Smooth muscle cell of the brain vasculature (primary cell): ENCODE measurements around the gene RAB26.
"Not testable (repeated sequence)": the region's sequence is repeated elsewhere in the genome, so short reads cannot be mapped to it uniquely, and the experiment has no call there.

ENCODE experiments used
- DNase-seq: peaks from one replicate; pipeline ENCODE4 v3.0.0-alpha.2; 2012; ENCODE audit warnings: low read depth, low spot score

The RAB26 gene, protein sequence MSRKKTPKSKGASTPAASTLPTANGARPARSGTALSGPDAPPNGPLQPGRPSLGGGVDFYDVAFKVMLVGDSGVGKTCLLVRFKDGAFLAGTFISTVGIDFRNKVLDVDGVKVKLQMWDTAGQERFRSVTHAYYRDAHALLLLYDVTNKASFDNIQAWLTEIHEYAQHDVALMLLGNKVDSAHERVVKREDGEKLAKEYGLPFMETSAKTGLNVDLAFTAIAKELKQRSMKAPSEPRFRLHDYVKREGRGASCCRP

GRCh38 chr16:2147981-2148671 is at the start of gene RAB26:
RAB26 (plus strand) TSS chr16:2148625; CDS start chr16:2148784, 159 bp downstream.
- no peak for DNase-seq

DNA sequence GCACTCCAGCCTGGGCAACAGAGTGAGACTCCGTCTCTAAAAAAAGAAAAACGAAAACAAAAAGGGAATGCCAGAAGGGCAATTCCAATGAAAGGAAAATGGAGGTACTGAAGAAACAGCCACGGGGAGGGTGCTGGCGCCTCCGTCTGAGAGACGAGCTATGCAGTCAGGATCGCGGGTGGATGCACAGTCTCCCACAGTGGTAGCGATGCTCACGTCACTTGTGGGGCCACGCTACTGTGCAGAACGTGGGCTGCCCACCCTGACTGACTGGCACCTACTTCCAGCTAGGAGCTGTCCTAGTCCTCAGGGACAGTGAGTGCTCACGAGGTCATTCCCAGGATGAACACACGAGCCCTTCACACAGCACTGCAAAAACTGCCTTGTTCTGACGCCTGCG is 46.8 kb upstream of the RAB26 start:
- DNase-seq, result not testable (repeated sequence)

- DNase-seq, result no peak
Observed at GRCh38 chr16:2102471-2102870, 46.0 kb upstream of the RAB26 start.

DNA sequence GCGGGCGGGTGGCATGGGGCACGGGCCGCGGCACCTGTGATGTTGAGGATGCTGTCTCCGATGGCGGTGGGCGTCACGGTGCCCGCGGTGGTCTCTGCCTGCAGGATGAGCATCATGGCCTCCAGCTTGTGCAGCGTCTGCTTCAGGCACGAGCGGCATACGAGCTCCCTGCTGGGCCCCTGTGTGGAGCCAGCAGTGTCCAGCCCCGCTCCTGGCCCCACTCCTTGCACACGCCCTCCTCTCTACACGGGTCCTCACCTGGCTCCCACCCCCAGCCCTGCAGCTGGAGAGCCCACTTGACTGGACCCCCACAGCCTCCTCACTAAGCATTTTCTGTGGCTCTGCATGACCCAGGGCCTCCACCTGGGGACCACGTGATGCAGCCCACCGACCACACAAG is 44.0 kb upstream of the RAB26 start:
- DNase-seq, result not testable (repeated sequence)

GRCh38 chr16:2105291-2105690 is 43.1 kb upstream of the RAB26 start:
- not testable (repeated sequence) for DNase-seq

DNA sequence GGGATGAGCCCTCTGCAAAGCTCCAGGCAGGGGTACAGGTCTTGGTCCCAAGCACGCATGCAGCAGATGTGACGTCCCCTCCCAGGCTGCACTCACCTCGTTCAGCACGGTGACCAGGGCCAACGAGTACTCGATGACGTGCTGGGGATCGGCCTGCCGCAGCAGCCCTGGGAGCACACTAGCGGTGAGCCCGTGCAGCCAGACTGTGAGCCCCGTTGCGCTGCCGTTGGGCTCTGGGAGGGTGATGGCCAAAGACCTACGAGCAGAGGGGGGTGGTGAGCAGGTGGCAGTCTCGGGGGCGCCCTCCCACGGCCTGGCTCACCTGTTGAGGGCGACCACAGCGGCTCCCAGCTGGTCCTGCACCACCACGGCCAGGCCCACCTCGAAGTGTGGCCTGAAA is 42.7 kb upstream of the RAB26 start:
- DNase-seq, result not testable (repeated sequence)

DNA sequence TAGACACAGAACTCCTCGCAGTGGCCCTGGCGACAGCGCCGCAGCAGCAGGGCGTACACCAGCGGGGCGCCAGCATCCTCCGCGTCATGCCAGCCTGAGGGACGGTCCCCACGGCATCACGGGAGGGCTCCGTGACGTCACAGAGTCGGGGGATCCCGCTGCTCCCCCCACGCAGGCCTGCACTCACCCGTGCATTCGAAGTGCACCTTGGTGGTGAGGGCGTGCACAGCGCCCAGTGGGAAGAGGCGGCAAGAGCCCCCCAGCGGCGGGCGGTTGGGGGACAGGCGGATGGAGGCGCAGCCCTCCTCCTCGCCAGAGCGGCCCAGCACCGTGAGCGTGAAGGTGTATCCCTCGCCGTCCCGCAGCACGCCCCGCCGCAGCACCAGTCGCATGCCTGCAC is 42.2 kb upstream of the RAB26 start:
- not testable (repeated sequence) for DNase-seq

DNA sequence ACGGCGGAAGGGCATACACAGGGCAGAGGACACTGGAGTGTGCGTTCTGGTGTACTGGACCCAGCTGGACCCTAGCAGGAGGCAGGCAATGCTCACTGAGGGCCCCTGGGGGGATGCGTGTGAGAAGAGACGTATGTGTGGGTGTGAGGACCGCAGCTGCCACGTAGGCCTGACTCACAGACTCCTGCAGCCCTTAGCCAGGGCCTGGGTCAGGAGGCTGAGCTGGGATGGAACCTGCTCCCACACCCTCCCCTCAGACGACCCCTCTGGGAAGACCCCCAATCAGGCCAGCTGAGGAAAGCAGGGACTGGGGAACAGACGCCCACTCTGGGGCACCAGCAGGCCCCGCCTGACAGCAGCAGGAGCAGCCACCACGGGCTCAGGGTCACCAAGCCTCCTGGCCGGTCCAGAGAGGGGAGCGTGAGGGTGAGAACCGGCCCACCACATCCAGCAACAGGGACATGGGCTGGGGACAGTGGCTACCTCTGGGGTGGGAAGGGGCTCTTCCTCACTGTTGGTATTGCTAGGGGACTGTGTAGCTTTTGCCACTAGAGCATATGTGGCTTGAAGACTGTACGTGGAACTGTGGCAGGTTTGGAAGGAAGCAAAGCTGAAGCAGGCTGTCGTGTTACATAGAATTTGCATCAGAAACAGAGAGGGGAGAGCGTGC is 41.2 kb upstream of the RAB26 start:
- not testable (repeated sequence) for DNase-seq

DNA sequence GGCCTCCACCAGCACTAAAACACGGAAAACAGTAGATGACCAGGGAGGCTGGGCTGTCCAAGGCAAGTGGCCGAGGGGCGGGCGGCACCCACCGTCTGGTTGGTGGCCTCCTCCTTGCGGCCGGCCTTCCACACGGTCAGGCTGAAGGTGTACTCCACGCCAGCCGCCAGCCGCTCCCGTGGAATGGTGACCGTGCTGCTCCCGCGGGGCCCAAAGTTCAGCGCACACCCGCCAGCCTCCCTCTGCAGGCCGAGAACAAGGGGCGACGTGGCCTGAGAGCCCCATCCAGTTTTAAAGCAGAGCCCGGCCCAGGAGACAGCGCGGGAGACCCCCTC is 40.7 kb upstream of the RAB26 start:
- not testable (repeated sequence) for DNase-seq

- not testable (repeated sequence) for DNase-seq
Observed at GRCh38 chr16:2108446-2109270, 39.8 kb upstream of the RAB26 start.

- not testable (repeated sequence) for DNase-seq
Observed at GRCh38 chr16:2109271-2109580, 39.2 kb upstream of the RAB26 start.

DNA sequence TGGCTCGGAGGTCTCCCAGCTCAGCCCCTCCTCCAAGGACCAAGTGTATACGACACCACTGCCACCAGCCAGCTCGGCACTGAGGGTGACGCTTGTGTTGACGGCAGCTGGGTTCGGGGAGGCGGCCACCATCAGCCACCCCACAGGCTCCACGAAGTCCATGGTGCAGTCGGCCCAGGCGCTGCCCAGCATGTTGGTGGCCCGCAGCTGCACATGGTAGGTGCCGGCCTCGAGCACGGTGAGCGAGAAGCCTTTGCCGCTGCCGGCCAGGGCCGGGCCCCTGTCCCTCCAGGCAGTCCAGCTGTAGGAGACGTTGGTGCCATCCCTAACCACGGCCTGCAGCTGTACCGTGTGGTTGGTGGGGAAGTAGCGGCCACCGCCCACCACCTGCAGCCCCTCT is 38.6 kb upstream of the RAB26 start:
- DNase-seq, result not testable (repeated sequence)

GRCh38 chr16:2110332-2111008 is 38.0 kb upstream of the RAB26 start:
- not testable (repeated sequence) for DNase-seq

DNA sequence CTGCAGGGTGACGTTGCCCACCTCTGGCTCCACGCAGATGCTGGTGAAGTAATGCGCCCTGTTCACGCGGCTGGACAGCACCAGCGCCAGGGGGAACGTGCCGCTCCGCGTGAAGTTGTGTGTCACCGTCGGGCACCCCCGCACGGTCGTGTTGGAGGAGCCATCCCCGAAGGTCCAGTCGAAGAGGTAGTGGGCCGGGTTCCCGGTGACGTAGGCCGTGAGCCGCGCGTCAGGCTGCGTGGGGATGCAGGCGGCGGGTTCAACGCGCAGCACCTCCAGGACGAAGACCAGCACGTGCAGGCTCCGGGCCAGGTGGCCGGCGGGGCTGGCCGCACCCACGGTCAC is 37.4 kb upstream of the RAB26 start:
- not testable (repeated sequence) for DNase-seq

GRCh38 chr16:2111412-2112335 is 36.8 kb upstream of the RAB26 start:
- DNase-seq, result not testable (repeated sequence)

DNA sequence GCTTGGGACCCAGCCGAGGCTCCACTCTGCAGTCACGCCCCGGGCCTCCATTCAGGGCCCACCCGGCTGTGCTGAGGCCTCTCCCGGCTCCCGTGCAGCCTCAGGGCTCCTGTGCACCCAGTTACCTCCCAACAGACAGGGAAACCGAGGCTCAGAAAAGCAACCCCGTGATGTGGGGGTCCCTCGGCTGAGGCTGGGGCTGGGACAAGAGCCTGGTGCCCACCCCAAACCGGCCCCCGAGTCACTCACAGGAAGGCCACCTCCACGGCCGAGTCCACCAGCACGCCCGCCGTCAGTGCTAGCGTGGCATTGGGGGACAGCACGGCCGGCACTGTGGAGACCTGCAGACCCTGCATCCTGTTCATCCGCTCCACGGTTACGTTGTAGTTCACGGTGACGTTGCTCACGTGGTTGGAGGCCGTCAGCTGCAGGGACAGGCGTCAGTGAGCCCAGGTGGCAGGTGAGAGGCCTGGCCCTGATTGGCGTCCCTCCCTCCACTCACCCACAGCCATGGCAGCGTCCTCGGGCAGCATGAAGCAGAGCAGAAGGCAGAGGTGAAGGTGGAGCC is 35.8 kb upstream of the RAB26 start:
- not testable (repeated sequence) for DNase-seq

GRCh38 chr16:2114225-2114624 is 34.2 kb upstream of the RAB26 start:
- not testable (repeated sequence) for DNase-seq

DNA sequence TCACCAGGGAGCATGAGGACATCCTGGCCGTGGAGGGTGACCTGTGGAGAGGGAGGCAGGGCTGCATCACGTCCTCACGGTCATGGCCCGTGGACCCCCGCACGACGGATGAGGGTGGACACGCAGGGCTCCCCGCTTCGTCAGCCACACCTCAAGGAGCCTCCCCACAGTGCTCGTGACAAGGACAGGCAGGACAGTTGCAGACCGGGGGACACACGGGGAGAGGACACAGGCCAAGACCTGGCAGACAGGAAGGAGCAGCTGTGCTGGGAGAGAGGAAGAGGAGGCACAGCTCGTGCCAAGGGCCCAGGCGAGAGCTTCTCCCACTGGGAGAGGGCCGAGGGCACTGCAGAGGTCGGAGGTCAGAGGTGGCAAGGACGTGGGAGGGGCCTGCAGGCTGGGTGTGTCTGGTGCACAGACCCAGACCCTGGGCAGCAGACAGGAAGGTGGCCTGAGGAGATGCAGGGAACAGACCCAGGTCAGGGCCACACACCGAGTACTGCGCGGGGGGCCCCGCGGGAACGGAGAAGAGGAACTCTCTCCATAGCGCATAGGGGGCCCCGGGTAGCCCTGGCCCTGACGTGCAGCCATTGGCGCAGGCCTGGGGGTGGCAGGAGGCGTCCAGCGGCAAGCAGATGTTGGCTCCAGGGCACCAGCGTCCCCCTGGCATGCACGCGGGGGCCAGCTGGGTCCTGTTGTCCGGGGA is 33.4 kb upstream of the RAB26 start:
- DNase-seq, result not testable (repeated sequence)

DNA sequence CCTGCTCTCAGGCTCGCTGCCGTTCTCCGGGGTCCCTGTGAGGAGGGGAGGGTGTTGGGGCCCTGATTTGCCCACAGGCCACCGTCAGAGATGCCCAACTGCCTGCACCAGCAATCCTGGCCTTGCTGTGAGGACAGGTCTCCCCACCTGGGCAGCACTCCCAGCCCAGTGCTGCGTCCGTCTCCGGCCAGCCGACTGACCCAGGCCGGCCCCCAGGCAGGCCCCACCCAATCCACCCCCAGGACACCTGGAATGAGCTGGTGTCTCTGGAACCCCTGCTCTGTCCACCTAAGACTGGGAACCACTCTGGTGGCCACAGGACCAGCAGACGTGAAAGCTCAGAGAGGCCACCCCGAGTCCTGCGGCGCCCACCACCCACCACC is 32.8 kb upstream of the RAB26 start:
- DNase-seq, result no peak

DNA sequence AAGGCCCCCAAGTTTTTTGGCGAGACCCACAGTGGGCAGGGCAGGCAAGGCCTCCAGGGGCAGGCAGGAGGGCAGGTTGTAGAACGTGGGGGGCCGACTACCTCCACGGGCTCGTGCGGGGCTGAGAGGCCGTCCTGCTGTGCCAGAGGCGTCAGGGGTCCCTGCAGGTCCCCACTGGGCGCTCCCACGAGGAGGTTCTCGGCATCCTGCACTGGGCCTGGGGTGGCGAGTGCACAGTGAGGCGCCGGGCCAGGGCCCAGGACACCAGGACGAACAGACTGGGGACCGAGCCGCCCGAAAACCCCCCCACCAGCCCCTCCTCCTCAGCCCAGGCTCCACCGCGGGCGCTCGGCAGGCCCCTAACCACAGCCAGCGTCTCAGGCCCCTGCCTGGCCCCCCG is 32.0 kb upstream of the RAB26 start:
- DNase-seq, result not testable (repeated sequence)
